H9 (cell line): ENCODE measurements around the gene CHID1. TPM values are rescaled to one million over a fixed set of nuclear protein-coding genes. Genes with fewer than 3 reads are reported as not detected.

ENCODE experiments used
- DNase-seq: peaks from one replicate; pipeline ENCODE4 v3.0.0-alpha.2; 2017
- H2AFZ ChIP-seq: one replicate; pipeline ENCODE4 v1.6.1; 2013; ENCODE audit warnings: mild to moderate bottlenecking, low read length, control low read depth, moderate library complexity
- H2AK5ac ChIP-seq: 2 replicates; pipeline ENCODE4 v1.6.1; 2013; ENCODE audit warnings: low read length, control low read depth, mixed read lengths; ENCODE audit not compliant: insufficient read length
- H2BK120ac ChIP-seq: one replicate; pipeline ENCODE4 v1.6.1; 2013; ENCODE audit warnings: low read depth, mild to moderate bottlenecking, low read length, control low read depth, inconsistent platforms; ENCODE audit not compliant: poor library complexity, severe bottlenecking
- H2BK12ac ChIP-seq: 2 replicates; pipeline ENCODE4 v1.6.1; 2013; ENCODE audit warnings: low read length, control low read depth, mixed read lengths, low read depth; ENCODE audit not compliant: insufficient read length
- H2BK15ac ChIP-seq: 2 replicates; pipeline ENCODE4 v1.6.1; 2013; ENCODE audit warnings: low read depth, low read length, control low read depth
- H2BK20ac ChIP-seq: one replicate; pipeline ENCODE4 v1.6.1; 2013; ENCODE audit warnings: low read depth, mild to moderate bottlenecking, low read length, control low read depth, inconsistent platforms; ENCODE audit not compliant: poor library complexity, severe bottlenecking
- H2BK5ac ChIP-seq: 2 replicates; pipeline ENCODE4 v1.6.1; 2013; ENCODE audit warnings: low read length, control low read depth, mixed read lengths; ENCODE audit not compliant: insufficient read length
- H3K14ac ChIP-seq: 2 replicates; pipeline ENCODE4 v1.6.1; 2013; ENCODE audit warnings: low read length, control low read depth; ENCODE audit not compliant: insufficient read depth
- H3K18ac ChIP-seq: 2 replicates; pipeline ENCODE4 v1.6.1; 2013; ENCODE audit warnings: low read depth, mild to moderate bottlenecking, mixed read lengths, low read length, control low read depth; ENCODE audit not compliant: insufficient read length
- H3K23ac ChIP-seq: 2 replicates; pipeline ENCODE4 v1.6.1; 2013; ENCODE audit warnings: low read length, control low read depth, mixed read lengths, low read depth; ENCODE audit not compliant: insufficient read length
- H3K23me2 ChIP-seq: 2 replicates; pipeline ENCODE4 v1.6.1; 2013; ENCODE audit warnings: low read depth, mild to moderate bottlenecking, mixed read lengths, low read length, control low read depth; ENCODE audit not compliant: insufficient read length, poor library complexity, severe bottlenecking
- H3K27ac ChIP-seq: 2 replicates; pipeline ENCODE4 v1.5.1; 2013; ENCODE audit warnings: low read length, control low read depth, mixed read lengths, low read depth; ENCODE audit not compliant: insufficient read length
- H3K27me3 ChIP-seq: 2 replicates; pipeline ENCODE4 v1.6.1; 2013; ENCODE audit warnings: low read length, control low read depth, inconsistent platforms; ENCODE audit not compliant: insufficient read depth
- H3K4ac ChIP-seq: 2 replicates; pipeline ENCODE4 v1.6.1; 2013; ENCODE audit warnings: low read depth, mild to moderate bottlenecking, control low read depth, inconsistent platforms, low read length, moderate library complexity
- H3K4me1 ChIP-seq: 2 replicates; pipeline ENCODE4 v1.6.1; 2013; ENCODE audit warnings: low read length, control low read depth, inconsistent platforms; ENCODE audit not compliant: insufficient read depth
- H3K4me2 ChIP-seq: 2 replicates; pipeline ENCODE4 v1.6.1; 2013; ENCODE audit warnings: low read length, control low read depth, mixed read lengths; ENCODE audit not compliant: insufficient read length, insufficient read depth
- H3K56ac ChIP-seq: 2 replicates; pipeline ENCODE4 v1.6.1; 2013; ENCODE audit warnings: low read depth, mild to moderate bottlenecking, mixed read lengths, low read length, control low read depth; ENCODE audit not compliant: insufficient read length
- H3K79me1 ChIP-seq: 2 replicates; pipeline ENCODE4 v1.6.1; 2013; ENCODE audit warnings: low read depth, mild to moderate bottlenecking, moderate library complexity, low read length, control low read depth, inconsistent platforms; ENCODE audit not compliant: insufficient read depth, poor library complexity, severe bottlenecking
- H3K79me2 ChIP-seq: 2 replicates; pipeline ENCODE4 v1.6.1; 2013; ENCODE audit warnings: low read length, control low read depth, inconsistent platforms; ENCODE audit not compliant: insufficient read depth
- H3K9ac ChIP-seq: 2 replicates; pipeline ENCODE4 v1.6.1; 2013; ENCODE audit warnings: low read length, control low read depth, mixed read lengths; ENCODE audit not compliant: insufficient read length; ENCODE audit errors: extremely low read depth
- H3K9me3 ChIP-seq: one replicate; pipeline ENCODE4 v1.6.1; 2013; ENCODE audit warnings: low read depth, low read length, inconsistent platforms; ENCODE audit not compliant: control insufficient read depth
- H3T11ph ChIP-seq: one replicate; pipeline ENCODE4 v1.6.1; 2013; ENCODE audit warnings: mild to moderate bottlenecking, low read length, control low read depth, inconsistent platforms
- H4K20me1 ChIP-seq: one replicate; pipeline ENCODE4 v1.6.1; 2013; ENCODE audit not compliant: control insufficient read depth, insufficient read length, insufficient read depth
- H4K5ac ChIP-seq: 2 replicates; pipeline ENCODE4 v1.6.1; 2013; ENCODE audit warnings: low read depth, mild to moderate bottlenecking, mixed read lengths, low read length, control low read depth; ENCODE audit not compliant: insufficient read length
- H4K8ac ChIP-seq: replicated peaks from 2 replicates; pipeline ENCODE4 v1.6.1; 2013; ENCODE audit warnings: low read length, control low read depth, mixed read lengths, low read depth; ENCODE audit not compliant: insufficient read length
- H4K91ac ChIP-seq: 2 replicates; pipeline ENCODE4 v1.6.1; 2013; ENCODE audit warnings: low read depth, mild to moderate bottlenecking, moderate library complexity, mixed read lengths, low read length, control low read depth; ENCODE audit not compliant: insufficient read length
- H3K27ac Mint-ChIP-seq, 3 experiments: 2 replicates in 2 of 3; 3 replicates in 1 of 3; pipeline ENCODE4 v1.8.0; 2020 to 2021; ENCODE audit warnings: mixed read lengths in 3 of 3, mild to moderate bottlenecking in 1 of 3, moderate library complexity in 1 of 3
- H3K27me3 Mint-ChIP-seq: 2 replicates; pipeline ENCODE4 v1.8.0; 2021; ENCODE audit warnings: low read depth, mild to moderate bottlenecking, moderate library complexity, mixed read lengths
- H3K36me3 Mint-ChIP-seq, 3 experiments: 2 replicates in 2 of 3; 3 replicates in 1 of 3; pipeline ENCODE4 v1.8.0; 2020 to 2021; ENCODE audit warnings: low read depth in 3 of 3, mixed read lengths in 3 of 3; ENCODE audit not compliant: insufficient read depth in 1 of 3
- H3K4me1 Mint-ChIP-seq, 2 experiments: 2 replicates each; pipeline ENCODE4 v1.8.0; 2020; ENCODE audit warnings: mixed read lengths in 2 of 2
- H3K4me3 Mint-ChIP-seq, 2 experiments: 2 replicates in 1 of 2; 3 replicates in 1 of 2; pipeline ENCODE4 v1.8.0; 2020 to 2021; ENCODE audit warnings: mild to moderate bottlenecking in 2 of 2, mixed read lengths in 2 of 2, moderate library complexity in 1 of 2
- H3K9me3 Mint-ChIP-seq, 2 experiments: 2 replicates in 1 of 2; 3 replicates in 1 of 2; pipeline ENCODE4 v1.8.0; 2020; ENCODE audit warnings: mild to moderate bottlenecking in 2 of 2, mixed read lengths in 2 of 2, moderate library complexity in 1 of 2
- CTCF ChIP-seq: fragments of 200-600 bp; sonication (generic); conservative IDR thresholded peaks from 3 replicates; pipeline ENCODE4 v1.8.0; 2021; ENCODE audit warnings: antibody characterized with exemption, mild to moderate bottlenecking
- WGBS: extraction: QIAGEN DNeasy Blood & Tissue Kit; methylation state at CpG from one replicate; pipeline ENCODE4 v1.1.7; 2013; ENCODE audit warnings: missing lambda C conversion rate, low lambda C conversion rate, mixed read lengths; ENCODE audit not compliant: insufficient read length; ENCODE audit errors: extremely low coverage; 5-methylcytosine and 5-hydroxymethylcytosine counted together
- total RNA-seq: library from RNA; stranded (reverse); gene quantifications from 2 replicates; pipeline ENCODE4 v1.2.1, GENCODE V29; 2021

The CHID1 gene
- total RNA-seq, 1 experiment from 2014 or later: 89.4 TPM

- Histone ChIP-seq H2BK20ac (no peak within 1 kb of the TSS), H3K27ac (no peak within 1 kb of the TSS), H2AFZ (no peak within 1 kb of the TSS), H3K4ac (no peak within 1 kb of the TSS), H3K23me2 (peaks cover 5% of the 10 kb centered on the region), H3K79me2 (no peaks in the 10 kb centered on the region), H4K91ac (no peak within 1 kb of the TSS), H2BK12ac (no peak within 1 kb of the TSS), H3T11ph (no peak within 1 kb of the TSS), H3K14ac (no peak within 1 kb of the TSS), H3K27me3 (no peaks in the 10 kb centered on the region), H4K8ac (no peak within 1 kb of the TSS), H3K23ac (no peak within 1 kb of the TSS), H2BK15ac (no peak within 1 kb of the TSS), H2BK5ac (no peak within 1 kb of the TSS), H3K79me1 (no peaks in the 10 kb centered on the region), H2BK120ac (no peak within 1 kb of the TSS), H2AK5ac (no peak within 1 kb of the TSS), H3K18ac (no peak within 1 kb of the TSS), H3K9me3 (no peaks in the 10 kb centered on the region), H3K56ac (no peak within 1 kb of the TSS), H3K4me1 (no peaks in the 10 kb centered on the region), H3K4me2 (peak within 1 kb of the TSS; percentile 46), H4K5ac (no peak within 1 kb of the TSS), H4K20me1 (no peaks in the 10 kb centered on the region), H3K9ac (peak within 1 kb of the TSS; percentile 50)
- Mint-ChIP-seq H3K9me3 (no peaks in the 10 kb centered on the region; a peak in 1 of 5 replicates), H3K27ac (peak within 1 kb of the TSS in 2 of 3 experiments; percentile 31 to 47; a peak in 2 of 7 replicates), H3K27me3 (peaks cover 2% of the 10 kb centered on the region; the same call in 1 of the 2 replicates), H3K4me3 (peak within 1 kb of the TSS; percentile 76 to 87), H3K36me3 (peaks cover 2 to 14% (median 12%) of the 10 kb centered on the region in 3 experiments; a peak in 6 of 7 replicates), H3K4me1 (peaks cover 10 to 21% of the 10 kb centered on the region in 2 experiments)
- TF ChIP-seq CTCF: no peak
- no peak for DNase-seq
- no CpG with 5 or more reads among the region's 20 CpGs for WGBS
Observed at GRCh38 chr11:818396-819128, 92.0 kb downstream of the CHID1 start, which contains the start of gene PNPLA2. TSS of gene PNPLA2 (plus strand) at chr11:818914. CDS start at chr11:819719, 805 bp downstream.

Other genes with a start within 250 kb of the CHID1 start
- gene DEAF1, start 215.6 kb downstream of the CHID1 start, total RNA-seq: 67.3 and 68.6 TPM in 2 replicates
- 15.3 and 23.6 TPM in 2 replicates for gene TMEM80, start 215.0 kb downstream of the CHID1 start, total RNA-seq
- 92.8 and 101 TPM in 2 replicates for gene EPS8L2, start 204.6 kb downstream of the CHID1 start, total RNA-seq
- gene TALDO1, start 163.3 kb downstream of the CHID1 start, total RNA-seq: 268 and 300 TPM in 2 replicates
- gene GATD1, start 133.3 kb downstream of the CHID1 start, total RNA-seq: 51.5 and 60.0 TPM in 2 replicates
- gene CEND1, start 120.7 kb downstream of the CHID1 start, total RNA-seq: 0.81 and 0.86 TPM in 2 replicates
- gene SLC25A22, start 112.5 kb downstream of the CHID1 start, total RNA-seq: 51.9 and 54.6 TPM in 2 replicates
- gene PIDD1, start 105.6 kb downstream of the CHID1 start, total RNA-seq: 25.3 and 26.6 TPM in 2 replicates
- 2,138 and 2,312 TPM in 2 replicates for gene RPLP2, start 100.8 kb downstream of the CHID1 start, total RNA-seq
- gene PNPLA2, start 91.9 kb downstream of the CHID1 start, total RNA-seq: 62.3 and 67.3 TPM in 2 replicates
- 28.8 and 29.0 TPM in 2 replicates for gene CRACR2B, start 82.9 kb downstream of the CHID1 start, total RNA-seq
- gene CD151, start 77.9 kb downstream of the CHID1 start, total RNA-seq: 138 and 142 TPM in 2 replicates
- gene POLR2L, start 68.3 kb downstream of the CHID1 start, total RNA-seq: 133 and 135 TPM in 2 replicates
- 63.9 and 64.6 TPM in 2 replicates for gene TSPAN4, start 68.0 kb downstream of the CHID1 start, total RNA-seq
- 51.7 and 53.7 TPM in 2 replicates for gene AP2A2, start 15.1 kb upstream of the CHID1 start, total RNA-seq
- not detected in 2 replicates for gene MUC6, start 125.9 kb upstream of the CHID1 start, total RNA-seq
- not detected in 2 replicates for gene MUC2, start 164.1 kb upstream of the CHID1 start, total RNA-seq
- not detected in 2 replicates for gene MUC5AC, start 247.1 kb upstream of the CHID1 start, total RNA-seq